Colonic mucosa (tissue), 4 donors: ENCODE measurements around the gene ALPK1. TPM values are rescaled to one million over a fixed set of nuclear protein-coding genes. Genes with fewer than 3 reads are reported as not detected.

Experiments
- DNase-seq: peaks from one replicate; pipeline ENCODE4 v3.0.0-alpha.2; 2020
- H3K27ac ChIP-seq: fragments of 200-600 bp; one replicate; pipeline ENCODE4 v1.8.0; 2021
- H3K27me3 ChIP-seq: fragments of 200-600 bp; one replicate; pipeline ENCODE4 v1.8.0; 2021
- H3K36me3 ChIP-seq: fragments of 200-600 bp; one replicate; pipeline ENCODE4 v1.8.0; 2021
- H3K4me1 ChIP-seq: fragments of 200-600 bp; one replicate; pipeline ENCODE4 v1.8.0; 2021; ENCODE audit warnings: mild to moderate bottlenecking
- H3K4me3 ChIP-seq: fragments of 200-600 bp; one replicate; pipeline ENCODE4 v1.8.0; 2021
- H3K9ac ChIP-seq, 2 donors: one replicate each; pipeline ENCODE4 v1.7.0; 2013; ENCODE audit warnings: control low read depth in 2 of 2, low read depth in 2 of 2, low read length in 2 of 2
- H3K9me3 ChIP-seq: fragments of 200-600 bp; one replicate; pipeline ENCODE4 v1.8.0; 2021
- intact Hi-C: fragments of 100-400 bp; cut with DNase I; formaldehyde crosslinking; loops from one replicate; pipeline ENCODE4 v1.14.1; 2022
- total RNA-seq, 2 donors: library from RNA; stranded (reverse); fragmentation: NEBNext Ultra II Directional in 1 of 2; extraction: Animal tissue kit (Norgen Biotek cat#: 25700) in 1 of 2; gene quantifications; one replicate each; pipeline ENCODE4 v1.2.1, GENCODE V29; 2021
- TF ChIP-seq, protein P1 (sequence below): fragments of 200-600 bp; IDR thresholded peaks from one replicate; pipeline ENCODE4 v1.8.0; 2022; ENCODE audit warnings: antibody characterized with exemption, mild to moderate bottlenecking
- donor health status: healthy.
- donor health status: DM: no; HTN: no; CAD: no.
- donor health status: DM: no; HTN: no; CAD: no.

Gene ALPK1
- total RNA-seq, 2 donors from 2014 or later, result 22.5 to 22.9 TPM

DNA sequence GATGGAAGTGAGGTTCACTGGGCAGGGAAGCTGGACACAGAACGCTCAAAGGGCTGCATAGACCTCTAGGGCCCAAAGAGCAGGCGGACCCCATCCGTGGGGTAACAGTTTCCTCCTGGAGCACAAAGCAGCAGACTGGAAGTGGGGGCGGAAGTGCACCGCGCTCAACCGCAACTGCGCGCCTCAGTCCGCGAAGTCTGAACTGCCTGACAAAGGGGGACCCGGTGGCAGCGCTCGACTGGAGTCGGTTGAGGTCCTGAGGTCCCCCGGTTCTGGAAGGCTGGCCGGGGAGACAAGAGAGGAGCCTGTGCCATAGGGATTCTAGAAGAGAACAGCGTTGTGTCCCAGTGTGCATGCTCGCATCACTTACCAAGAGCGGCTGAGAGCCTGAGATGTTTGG lies 58.5 kb downstream of the ALPK1 start:
- Histone ChIP-seq H3K4me3 (no peak overlapping the region), H3K27me3 (no peaks in the 10 kb centered on the region), H3K36me3 (no peaks in the 10 kb centered on the region), H3K27ac (no peak overlapping the region), H3K9ac (no peak overlapping the region), H3K4me1 (no peaks in the 10 kb centered on the region), H3K9me3 (no peaks in the 10 kb centered on the region)
- intact Hi-C loops, result no loop called here
- DNase-seq, result no peak
- TF ChIP-seq, protein P1, sequence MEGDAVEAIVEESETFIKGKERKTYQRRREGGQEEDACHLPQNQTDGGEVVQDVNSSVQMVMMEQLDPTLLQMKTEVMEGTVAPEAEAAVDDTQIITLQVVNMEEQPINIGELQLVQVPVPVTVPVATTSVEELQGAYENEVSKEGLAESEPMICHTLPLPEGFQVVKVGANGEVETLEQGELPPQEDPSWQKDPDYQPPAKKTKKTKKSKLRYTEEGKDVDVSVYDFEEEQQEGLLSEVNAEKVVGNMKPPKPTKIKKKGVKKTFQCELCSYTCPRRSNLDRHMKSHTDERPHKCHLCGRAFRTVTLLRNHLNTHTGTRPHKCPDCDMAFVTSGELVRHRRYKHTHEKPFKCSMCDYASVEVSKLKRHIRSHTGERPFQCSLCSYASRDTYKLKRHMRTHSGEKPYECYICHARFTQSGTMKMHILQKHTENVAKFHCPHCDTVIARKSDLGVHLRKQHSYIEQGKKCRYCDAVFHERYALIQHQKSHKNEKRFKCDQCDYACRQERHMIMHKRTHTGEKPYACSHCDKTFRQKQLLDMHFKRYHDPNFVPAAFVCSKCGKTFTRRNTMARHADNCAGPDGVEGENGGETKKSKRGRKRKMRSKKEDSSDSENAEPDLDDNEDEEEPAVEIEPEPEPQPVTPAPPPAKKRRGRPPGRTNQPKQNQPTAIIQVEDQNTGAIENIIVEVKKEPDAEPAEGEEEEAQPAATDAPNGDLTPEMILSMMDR, result no peak

DNA sequence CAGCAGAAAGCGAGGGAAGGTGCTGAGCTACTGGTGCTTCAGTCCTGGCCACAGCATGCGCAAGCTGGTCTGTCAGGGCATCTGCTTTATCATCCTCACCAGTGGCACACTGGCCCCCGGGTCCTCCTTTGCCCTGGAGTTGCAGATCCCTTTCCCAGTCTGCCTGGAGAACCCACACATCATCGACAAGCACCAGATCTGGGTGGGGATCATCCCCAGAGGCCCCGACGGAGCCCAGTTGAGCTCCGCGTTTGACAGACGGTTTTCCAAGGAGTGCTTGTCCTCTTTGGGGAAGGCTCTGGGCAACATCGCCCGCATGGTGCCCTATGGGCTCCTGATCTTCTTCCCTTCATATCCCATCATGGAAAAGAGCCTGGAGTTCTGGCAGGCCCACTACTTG lies 60.3 kb downstream of the ALPK1 start:
- no peak overlapping the region for H3K4me3 ChIP-seq
- no peak for DNase-seq
- intact Hi-C loops, result no loop called here

DNA sequence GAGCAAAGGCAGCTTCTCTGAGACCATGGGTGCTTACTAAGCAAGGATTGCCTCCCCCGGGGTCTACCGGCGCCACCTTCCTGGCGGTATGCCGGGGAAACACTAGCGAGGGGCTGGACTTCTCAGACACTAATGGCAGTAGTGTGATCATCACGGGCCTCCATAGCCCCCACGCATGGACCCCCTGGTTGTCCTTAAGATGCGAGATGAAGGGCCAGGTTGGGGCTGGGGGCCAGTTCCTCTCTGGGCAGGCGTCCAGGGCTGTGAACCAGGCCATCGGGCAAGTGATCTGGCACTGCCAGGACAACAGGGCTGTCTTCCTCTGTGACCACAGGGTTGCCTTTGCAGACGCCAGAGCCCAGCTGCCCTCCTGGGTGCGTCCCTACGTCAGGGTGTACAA lies 60.7 kb downstream of the ALPK1 start:
- H3K9ac ChIP-seq, result no peak overlapping the region
- no peak for DNase-seq
- TF ChIP-seq, protein P1, result no peak
- no peak overlapping the region for H3K4me3 ChIP-seq
- no peaks in the 10 kb centered on the region for H3K36me3 ChIP-seq
- no peaks in the 10 kb centered on the region for H3K4me1 ChIP-seq
- H3K27ac ChIP-seq, result no peak overlapping the region
- intact Hi-C loops, result no loop called here
- H3K27me3 ChIP-seq, result no peaks in the 10 kb centered on the region
- H3K9me3 ChIP-seq, result no peaks in the 10 kb centered on the region

More for the DNA sequence above, 60.3 kb downstream of the ALPK1 start:
- Histone ChIP-seq H3K4me1 (no peaks in the 10 kb centered on the region), H3K9ac (no peak overlapping the region), H3K27ac (no peak overlapping the region), H3K36me3 (no peaks in the 10 kb centered on the region), H3K9me3 (no peaks in the 10 kb centered on the region), H3K27me3 (no peaks in the 10 kb centered on the region)
- TF ChIP-seq, protein P1, result no peak

DNA sequence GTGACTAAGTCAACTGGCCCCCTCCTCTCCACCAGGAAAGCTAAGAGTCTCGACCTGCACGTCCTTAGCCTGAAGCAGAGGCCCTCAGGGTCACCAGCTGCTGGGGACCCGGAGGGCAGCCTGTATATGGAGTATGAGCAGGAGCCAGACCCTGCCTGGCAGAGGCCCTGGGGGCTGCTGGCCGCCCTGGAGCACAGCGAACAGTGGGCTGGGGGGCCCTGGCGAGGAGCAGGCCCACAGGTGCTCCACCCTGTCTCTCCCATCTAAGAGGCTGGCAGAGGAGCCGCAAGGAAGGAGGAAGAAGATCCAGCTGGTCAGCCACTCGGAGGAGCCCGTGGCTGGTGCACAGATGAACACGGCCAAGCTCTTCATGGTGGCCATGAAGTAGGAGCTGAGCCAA lies 61.2 kb downstream of the ALPK1 start:
- TF ChIP-seq, protein P1, result no peak
- Histone ChIP-seq H3K4me3 (no peak overlapping the region), H3K27me3 (no peaks in the 10 kb centered on the region), H3K27ac (no peak overlapping the region), H3K4me1 (no peaks in the 10 kb centered on the region), H3K9me3 (no peaks in the 10 kb centered on the region), H3K36me3 (no peaks in the 10 kb centered on the region), H3K9ac (no peak overlapping the region)
- DNase-seq, result no peak
- intact Hi-C loops, result no loop called here

DNA sequence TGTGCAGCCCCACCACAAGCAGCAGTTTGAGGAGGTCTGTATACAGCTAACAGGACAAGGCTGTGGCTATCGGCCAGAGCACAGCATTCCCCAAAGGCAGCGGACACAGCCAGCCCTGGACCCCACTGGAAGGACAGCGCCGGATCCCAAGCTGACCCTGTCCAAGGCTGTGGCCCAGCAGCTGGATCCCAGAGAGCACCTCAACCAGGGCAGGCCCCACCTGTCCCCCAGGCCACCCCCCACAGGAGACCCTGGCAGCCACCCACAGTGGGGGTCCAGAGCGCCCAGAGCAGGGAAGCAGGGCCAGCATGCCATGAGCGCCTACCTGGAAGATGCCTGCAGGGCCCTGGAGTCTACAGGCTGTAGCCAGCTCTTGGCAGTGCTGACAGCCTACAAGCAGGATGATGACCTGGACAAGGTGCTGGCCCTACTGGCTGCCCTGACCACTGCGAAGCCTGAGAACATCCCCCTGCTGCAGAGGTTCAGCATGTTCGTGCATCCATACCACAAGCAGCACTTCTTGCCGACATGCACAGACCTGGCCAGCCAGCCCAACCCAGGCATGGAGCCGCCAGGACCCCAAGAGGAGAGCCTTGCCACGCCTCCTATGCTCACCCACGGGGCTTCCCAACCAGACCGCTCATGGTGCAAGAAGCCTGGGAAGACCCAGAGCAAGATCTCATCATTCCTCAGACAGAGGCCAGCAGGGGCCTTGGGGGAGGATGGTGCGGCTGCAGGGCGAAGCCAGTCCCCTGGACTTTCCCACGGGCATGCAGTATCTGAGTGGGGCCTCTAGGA lies 62.0 kb downstream of the ALPK1 start:
- H3K4me1 ChIP-seq, result no peaks in the 10 kb centered on the region
- H3K27ac ChIP-seq, result no peak overlapping the region
- H3K9me3 ChIP-seq, result no peaks in the 10 kb centered on the region
- no peaks in the 10 kb centered on the region for H3K27me3 ChIP-seq
- intact Hi-C loops, result no loop called here
- H3K36me3 ChIP-seq, result no peaks in the 10 kb centered on the region
- DNase-seq, result no peak
- H3K9ac ChIP-seq, result no peak overlapping the region
- no peak overlapping the region for H3K4me3 ChIP-seq
- TF ChIP-seq, protein P1, result no peak
